Measurements from ENCODE around the gene RMRP. TPM values are rescaled to one million over a fixed set of nuclear protein-coding genes. Genes with fewer than 3 reads are reported as not detected.

RMRP gene
- total and polyA plus RNA-seq, 7 donors: 26.8 to 10,280 (median 4,774) TPM; not detected in 2

DNA sequence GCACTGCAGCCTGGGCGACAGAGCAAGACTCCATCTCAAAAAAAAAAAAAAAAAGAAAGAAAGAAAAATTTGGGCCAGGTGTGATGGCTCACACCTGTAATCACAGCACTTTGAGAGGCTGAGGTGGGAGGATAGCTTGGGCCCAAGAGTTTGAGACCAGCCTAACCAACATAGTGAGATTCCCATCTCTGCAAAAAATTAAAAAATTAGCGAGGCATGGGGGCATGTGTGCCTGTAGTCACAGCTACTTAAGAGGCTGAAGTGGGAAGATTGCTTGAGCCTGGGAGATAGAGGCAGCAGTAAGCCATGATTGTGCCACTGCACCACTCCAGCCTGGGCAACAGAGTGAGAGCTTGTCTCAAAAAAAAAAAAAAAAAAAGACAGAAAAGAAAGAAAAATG is 4.2 kb downstream of the RMRP start:
- ATAC-seq: no peak
- 85 to 95% (median 91%) methylated on average over 2 of the region's 2 CpGs for whole genome bisulfite sequencing, 3 donors
- DNase-seq: no peak

DNA sequence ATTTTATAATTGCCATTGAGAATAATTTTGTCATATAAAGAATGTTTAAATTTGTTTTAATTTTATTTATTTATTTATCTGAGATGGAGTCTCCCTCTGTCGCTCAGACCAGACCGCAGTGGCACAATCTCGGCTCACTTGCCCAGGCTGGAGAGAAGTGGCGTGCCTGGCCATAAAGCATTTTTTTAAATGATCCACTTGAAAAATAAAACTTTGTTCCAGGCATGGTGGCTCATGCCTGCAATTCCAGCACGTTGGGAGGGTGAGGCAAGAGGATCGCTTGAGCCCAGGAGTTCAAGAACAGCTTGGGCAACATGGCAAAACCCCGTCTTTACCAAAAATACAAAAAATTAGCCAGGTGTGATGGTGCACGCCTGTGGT is 5.0 kb downstream of the RMRP start:
- no peak for DNase-seq
- ATAC-seq: no peak
- TF ChIP-seq, protein P1, sequence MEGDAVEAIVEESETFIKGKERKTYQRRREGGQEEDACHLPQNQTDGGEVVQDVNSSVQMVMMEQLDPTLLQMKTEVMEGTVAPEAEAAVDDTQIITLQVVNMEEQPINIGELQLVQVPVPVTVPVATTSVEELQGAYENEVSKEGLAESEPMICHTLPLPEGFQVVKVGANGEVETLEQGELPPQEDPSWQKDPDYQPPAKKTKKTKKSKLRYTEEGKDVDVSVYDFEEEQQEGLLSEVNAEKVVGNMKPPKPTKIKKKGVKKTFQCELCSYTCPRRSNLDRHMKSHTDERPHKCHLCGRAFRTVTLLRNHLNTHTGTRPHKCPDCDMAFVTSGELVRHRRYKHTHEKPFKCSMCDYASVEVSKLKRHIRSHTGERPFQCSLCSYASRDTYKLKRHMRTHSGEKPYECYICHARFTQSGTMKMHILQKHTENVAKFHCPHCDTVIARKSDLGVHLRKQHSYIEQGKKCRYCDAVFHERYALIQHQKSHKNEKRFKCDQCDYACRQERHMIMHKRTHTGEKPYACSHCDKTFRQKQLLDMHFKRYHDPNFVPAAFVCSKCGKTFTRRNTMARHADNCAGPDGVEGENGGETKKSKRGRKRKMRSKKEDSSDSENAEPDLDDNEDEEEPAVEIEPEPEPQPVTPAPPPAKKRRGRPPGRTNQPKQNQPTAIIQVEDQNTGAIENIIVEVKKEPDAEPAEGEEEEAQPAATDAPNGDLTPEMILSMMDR (IDR thresholded peaks at IDR 0.05): no peak
- H3K27ac ChIP-seq: no peak overlapping the region
- no peaks in the 10 kb centered on the region for H3K27me3 ChIP-seq (ENCODE audit: insufficient read depth in 3 of 3, low read length in 2 of 3)
- no peaks in the 10 kb centered on the region for H3K9me3 ChIP-seq
- no peaks in the 10 kb centered on the region for H3K4me1 ChIP-seq
- intact Hi-C loops (cut with DNase I): no loop called here
- H3K36me3 ChIP-seq (ENCODE audit: insufficient read depth in 1 of 2, low read depth in 1 of 2): no peaks in the 10 kb centered on the region
- H3K4me3 ChIP-seq: no peak overlapping the region
- 87 to 91% (median 89%) methylated on average over 8 of the region's 8 CpGs for WGBS, 3 donors

More for the DNA sequence above, 4.2 kb downstream of the RMRP start:
- no peaks in the 10 kb centered on the region for H3K27me3 ChIP-seq (ENCODE audit: insufficient read depth in 3 of 3, low read length in 2 of 3)
- H3K4me3 ChIP-seq: no peak overlapping the region
- H3K36me3 ChIP-seq (ENCODE audit: insufficient read depth in 1 of 2, low read depth in 1 of 2): no peaks in the 10 kb centered on the region
- TF ChIP-seq, protein P1 (IDR thresholded peaks at IDR 0.05): no peak
- no peaks in the 10 kb centered on the region for H3K9me3 ChIP-seq
- intact Hi-C loops (cut with DNase I): no loop called here
- no peak overlapping the region for H3K27ac ChIP-seq
- no peaks in the 10 kb centered on the region for H3K4me1 ChIP-seq

DNA sequence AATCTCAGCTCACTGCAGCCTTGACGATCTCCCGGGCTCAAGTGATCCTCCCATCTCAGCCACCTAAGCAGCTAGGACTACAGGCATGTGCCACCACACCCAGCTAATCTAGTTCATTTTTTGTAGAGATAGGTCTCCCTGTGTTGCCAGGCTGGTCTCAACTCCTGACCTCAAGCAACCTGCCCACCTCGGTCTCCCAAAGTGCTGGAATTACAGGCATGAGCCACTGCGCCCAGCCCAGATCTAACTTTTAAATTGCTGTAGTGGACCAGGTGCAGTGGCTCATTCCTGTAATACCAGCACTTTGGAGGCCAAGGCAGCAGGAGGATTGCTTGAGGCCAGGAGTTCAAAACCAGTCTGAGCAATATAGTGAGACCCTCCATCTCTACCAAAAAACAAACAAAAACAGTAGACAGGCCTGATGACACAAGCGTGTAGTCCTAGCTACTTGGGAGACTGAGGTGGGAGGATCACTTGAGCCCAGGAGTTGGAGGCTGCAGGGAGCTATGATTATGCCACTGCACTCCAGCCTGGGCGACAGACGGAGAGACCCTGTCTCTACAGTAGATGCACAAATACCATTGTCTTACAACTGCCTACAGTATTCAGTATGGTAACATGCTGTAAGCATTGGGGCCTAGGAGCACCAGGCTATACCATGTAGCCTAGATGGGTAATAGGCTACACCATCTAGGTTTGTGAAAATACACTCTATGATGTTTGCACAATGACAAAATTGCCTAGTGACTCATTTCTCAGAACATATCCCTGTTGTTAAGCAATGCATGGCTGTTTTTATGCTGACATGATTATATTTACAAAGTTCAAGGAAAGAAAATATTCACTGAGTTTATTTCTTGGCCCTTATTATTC is 5.6 kb downstream of the RMRP start:
- TF ChIP-seq, protein P1 (IDR thresholded peaks at IDR 0.05): no peak

DNA sequence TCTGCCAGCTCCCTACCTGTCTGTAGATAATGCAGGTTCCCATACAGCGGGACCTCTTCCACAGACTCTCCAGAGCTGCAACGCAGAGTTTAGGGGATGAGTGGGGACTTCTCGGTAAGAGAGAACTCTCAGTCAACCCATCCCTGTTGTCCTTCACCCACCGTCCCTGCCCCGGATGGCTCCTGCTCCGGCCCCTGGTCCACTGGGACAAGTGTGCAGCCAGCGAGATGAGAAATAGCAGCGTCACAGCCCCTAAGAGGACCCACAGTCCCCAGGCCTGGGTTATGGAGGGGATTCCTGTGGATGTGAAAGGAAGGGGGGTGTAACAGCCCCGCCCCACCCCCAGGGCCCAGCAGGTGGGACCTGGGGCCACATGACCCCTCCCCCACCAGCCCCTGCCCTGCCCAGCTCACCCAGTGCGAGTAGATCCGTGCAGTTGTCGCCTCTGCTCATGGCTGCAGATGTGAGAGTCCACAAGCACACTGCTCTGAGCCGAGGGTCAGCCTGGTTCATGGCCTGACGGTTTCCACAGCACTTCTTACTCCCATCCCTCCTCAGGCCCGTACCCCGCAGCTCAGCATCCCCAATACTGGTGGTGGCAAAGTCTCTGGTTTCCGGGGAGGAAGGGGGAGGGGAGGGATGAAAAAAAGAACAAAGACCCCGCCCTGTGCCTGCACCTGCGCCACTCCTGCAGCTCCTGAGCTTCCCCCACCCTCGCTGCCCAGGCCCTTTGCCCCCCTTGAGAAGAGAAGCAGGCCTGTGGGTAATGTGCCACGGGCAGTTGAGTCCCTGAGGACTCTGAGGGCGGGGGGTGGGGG is 7.3 kb downstream of the RMRP start, which contains the start of gene SIT1:
Gene SIT1, minus strand, starts transcription at position 591 of the 818 bp plus-strand sequence. Its CDS starts 78 bp downstream, at position 513.
- TF ChIP-seq, protein P1 (IDR thresholded peaks at IDR 0.05): no peak
- Histone ChIP-seq H3K4me1 (no peaks in the 10 kb centered on the region), H3K36me3 (ENCODE audit: insufficient read depth in 1 of 2, low read depth in 1 of 2) (no peaks in the 10 kb centered on the region), H3K27me3 (ENCODE audit: insufficient read depth in 3 of 3, low read length in 2 of 3) (no peaks in the 10 kb centered on the region), H3K4me3 (no peak within 1 kb of the TSS), H3K9me3 (no peaks in the 10 kb centered on the region), H3K27ac (no peak within 1 kb of the TSS)
- 63 to 72% (median 65%) methylated on average over 20 to 22 of the region's 22 CpGs for WGBS, 3 donors
- DNase-seq (no peak), ATAC-seq (no peak)
- intact Hi-C loops (cut with DNase I): no loop called here

More for the DNA sequence above, 5.6 kb downstream of the RMRP start:
- no peaks in the 10 kb centered on the region for H3K4me1 ChIP-seq
- intact Hi-C loops (cut with DNase I): no loop called here
- H3K9me3 ChIP-seq: no peaks in the 10 kb centered on the region
- 80 to 83% (median 82%) methylated on average over 7 of the region's 7 CpGs for WGBS, 3 donors
- no peak for ATAC-seq
- no peak overlapping the region for H3K4me3 ChIP-seq
- H3K27ac ChIP-seq: no peak overlapping the region
- H3K27me3 ChIP-seq (ENCODE audit: insufficient read depth in 3 of 3, low read length in 2 of 3): no peaks in the 10 kb centered on the region
- H3K36me3 ChIP-seq (ENCODE audit: insufficient read depth in 1 of 2, low read depth in 1 of 2): no peaks in the 10 kb centered on the region
- no peak for DNase-seq
